K562 (cell line): ENCODE measurements around the gene SAMD4A. TPM values are rescaled to one million over a fixed set of nuclear protein-coding genes. Genes with fewer than 3 reads are reported as not detected.

ENCODE experiments used
- ESRRA ChIP-seq: fragments of 450-650 bp; IDR thresholded peaks from 2 replicates; pipeline ENCODE4 v1.6.1; 2014; ENCODE audit warnings: low read depth, mild to moderate bottlenecking, moderate library complexity, borderline replicate concordance
- ESRRB ChIP-seq: fragments of 250-450 bp; sonication (Bioruptor Pico); IDR thresholded peaks from 2 replicates; pipeline ENCODE4 v1.5.0; 2020; ENCODE audit warnings: mild to moderate bottlenecking, moderate library complexity, borderline replicate concordance
- FOXK1 ChIP-seq: sonication (generic); formaldehyde crosslinking; IDR thresholded peaks from 2 replicates; pipeline ENCODE4 v1.8.0; 2022; ENCODE audit warnings: missing genetic modification reagents, mild to moderate bottlenecking, borderline replicate concordance
- IFI16 ChIP-seq: fragments of 250-450 bp; sonication (Bioruptor Pico); IDR thresholded peaks from 2 replicates; pipeline ENCODE4 v2.1.2; 2022; ENCODE audit warnings: mild to moderate bottlenecking, inconsistent platforms
- KDM1A ChIP-seq, 2 experiments: fragments of 450-650 bp; IDR thresholded peaks; 2 replicates each; pipeline ENCODE4 v1.6.1; 2016; ENCODE audit warnings: mild to moderate bottlenecking in 2 of 2
- MEIS2 ChIP-seq: fragments of 450-650 bp; IDR thresholded peaks from 2 replicates; pipeline ENCODE4 v1.6.1; 2014; ENCODE audit warnings: mild to moderate bottlenecking; ENCODE audit not compliant: partially characterized antibody
- POLR2H ChIP-seq: IDR thresholded peaks from 2 replicates; pipeline ENCODE4 v1.6.1; 2016; ENCODE audit warnings: missing genetic modification characterization, low read depth, mild to moderate bottlenecking, control low read depth, missing compliant biosample characterization, moderate library complexity
- PRMT5 ChIP-seq: sonication (generic); formaldehyde crosslinking; IDR thresholded peaks from 2 replicates; pipeline ENCODE4 v1.5.0; 2020; ENCODE audit warnings: missing genetic modification reagents
- PURB ChIP-seq: sonication (generic); formaldehyde crosslinking; IDR thresholded peaks from 2 replicates; pipeline ENCODE4 v1.9.0; 2021; ENCODE audit warnings: low read depth, mild to moderate bottlenecking, missing genetic modification reagents
- RCOR1 ChIP-seq, 2 experiments: IDR thresholded peaks; 2 replicates each; pipeline ENCODE4 v1.6.1; 2012; ENCODE audit warnings: low read depth in 2 of 2, low read length in 2 of 2, borderline replicate concordance in 1 of 2, improper control_type of control experiment in 1 of 2
- SMC3 ChIP-seq: conservative IDR thresholded peaks from 2 replicates; pipeline ENCODE4 v1.6.1; 2011; ENCODE audit warnings: low read depth, low read length, improper control_type of control experiment; ENCODE audit not compliant: insufficient read depth
- SUPT5H ChIP-seq: fragments of 450-650 bp; IDR thresholded peaks from 2 replicates; pipeline ENCODE4 v1.6.1; 2016
- TEAD4 ChIP-seq, 2 experiments: sonication (generic) in 1 of 2; formaldehyde crosslinking in 1 of 2; IDR thresholded peaks; 2 replicates each; pipeline versions ENCODE4 v1.6.1 to v1.8.0; 2012 to 2022; ENCODE audit warnings: borderline replicate concordance in 1 of 2, inconsistent platforms in 1 of 2, low read length in 1 of 2, mild to moderate bottlenecking in 1 of 2, missing genetic modification reagents in 1 of 2
- ZNF354B ChIP-seq: fragments of 250-450 bp; sonication (Bioruptor Pico); IDR thresholded peaks from 2 replicates; pipeline ENCODE4 v1.4.0; 2020
- polyA plus RNA-seq, 8 experiments: library from polyadenylated mRNA; depleted of rRNA in 4 of 8; stranded (reverse) in 5 of 8; unstranded in 3 of 8; fragments of >200 nt; fragmentation: Nextera tagmentation in 2 of 8; fragmentation: Illumina TruSeq in 1 of 8; extraction: Ambion mirVana in 2 of 8; extraction: Trizol in 1 of 8; gene quantifications; 2 replicates each; pipeline versions ENCODE4 v1.2.1 to v1.2.3, GENCODE V29; 2011 to 2014; ENCODE audit warnings: inconsistent platforms in 1 of 8, missing spikeins in 1 of 8
- total RNA-seq, 7 experiments: library from RNA; depleted of rRNA in 6 of 7; stranded (reverse); fragments of >200 nt in 6 of 7; fragmentation: Illumina TruSeq in 2 of 7; extraction: Trizol in 2 of 7; gene quantifications; 2 replicates each; pipeline versions ENCODE4 v1.2.1 to v1.2.3, GENCODE V29; 2011 to 2021; ENCODE audit warnings: low replicate concordance in 1 of 7
- TF ChIP-seq, protein P1 (sequence below): fragments of 150-350 bp; conservative IDR thresholded peaks from 2 replicates; pipeline ENCODE4 v1.6.1; 2014; ENCODE audit warnings: low read length
- TF ChIP-seq, protein P2 (sequence below): sonication (generic); formaldehyde crosslinking; IDR thresholded peaks from 2 replicates; pipeline ENCODE4 v1.8.0; 2023; ENCODE audit warnings: missing genetic modification reagents, mild to moderate bottlenecking, borderline replicate concordance
- TF ChIP-seq, protein P3 (sequence below), 2 experiments: IDR thresholded peaks in 1 of 2; conservative IDR thresholded peaks in 1 of 2; 2 replicates each; pipeline ENCODE4 v1.6.1; 2016; ENCODE audit warnings: low read depth in 2 of 2, mild to moderate bottlenecking in 1 of 2, missing compliant biosample characterization in 1 of 2, missing genetic modification characterization in 1 of 2, moderate library complexity in 1 of 2

The SAMD4A gene
- total and polyA plus RNA-seq, 9 of the 15 experiments (the other 6 are each of a cell fraction or from before 2014, with no cell fraction given): 0.66 to 6.8 (median 3.3) TPM

DNA sequence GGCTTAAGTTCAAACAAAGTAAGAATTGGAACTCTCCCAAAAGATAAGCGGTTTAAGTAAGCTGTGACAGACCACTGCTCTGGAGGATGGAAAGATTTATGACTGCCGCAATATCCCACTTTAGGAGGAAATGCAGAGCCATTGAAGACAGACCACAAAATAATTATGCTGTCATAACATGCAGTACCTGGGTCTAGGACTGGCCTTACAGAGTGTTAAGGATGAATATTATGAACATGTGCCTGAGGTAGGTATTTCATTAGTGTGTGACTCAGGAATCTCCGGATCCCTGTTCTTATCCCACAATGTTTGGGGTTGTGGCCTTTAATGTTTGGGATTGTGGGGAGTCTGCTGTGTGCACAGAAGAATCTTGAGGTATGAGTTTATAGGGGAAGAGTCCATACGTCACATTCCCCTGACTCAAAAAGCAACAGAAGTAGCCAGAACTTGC lies 114.9 kb downstream of the SAMD4A start (continued):
- TF ChIP-seq, protein P1, sequence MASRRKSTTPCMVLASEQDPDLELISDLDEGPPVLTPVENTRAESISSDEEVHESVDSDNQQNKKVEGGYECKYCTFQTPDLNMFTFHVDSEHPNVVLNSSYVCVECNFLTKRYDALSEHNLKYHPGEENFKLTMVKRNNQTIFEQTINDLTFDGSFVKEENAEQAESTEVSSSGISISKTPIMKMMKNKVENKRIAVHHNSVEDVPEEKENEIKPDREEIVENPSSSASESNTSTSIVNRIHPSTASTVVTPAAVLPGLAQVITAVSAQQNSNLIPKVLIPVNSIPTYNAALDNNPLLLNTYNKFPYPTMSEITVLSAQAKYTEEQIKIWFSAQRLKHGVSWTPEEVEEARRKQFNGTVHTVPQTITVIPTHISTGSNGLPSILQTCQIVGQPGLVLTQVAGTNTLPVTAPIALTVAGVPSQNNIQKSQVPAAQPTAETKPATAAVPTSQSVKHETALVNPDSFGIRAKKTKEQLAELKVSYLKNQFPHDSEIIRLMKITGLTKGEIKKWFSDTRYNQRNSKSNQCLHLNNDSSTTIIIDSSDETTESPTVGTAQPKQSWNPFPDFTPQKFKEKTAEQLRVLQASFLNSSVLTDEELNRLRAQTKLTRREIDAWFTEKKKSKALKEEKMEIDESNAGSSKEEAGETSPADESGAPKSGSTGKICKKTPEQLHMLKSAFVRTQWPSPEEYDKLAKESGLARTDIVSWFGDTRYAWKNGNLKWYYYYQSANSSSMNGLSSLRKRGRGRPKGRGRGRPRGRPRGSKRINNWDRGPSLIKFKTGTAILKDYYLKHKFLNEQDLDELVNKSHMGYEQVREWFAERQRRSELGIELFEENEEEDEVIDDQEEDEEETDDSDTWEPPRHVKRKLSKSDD: no peak
- TF ChIP-seq, protein P2, sequence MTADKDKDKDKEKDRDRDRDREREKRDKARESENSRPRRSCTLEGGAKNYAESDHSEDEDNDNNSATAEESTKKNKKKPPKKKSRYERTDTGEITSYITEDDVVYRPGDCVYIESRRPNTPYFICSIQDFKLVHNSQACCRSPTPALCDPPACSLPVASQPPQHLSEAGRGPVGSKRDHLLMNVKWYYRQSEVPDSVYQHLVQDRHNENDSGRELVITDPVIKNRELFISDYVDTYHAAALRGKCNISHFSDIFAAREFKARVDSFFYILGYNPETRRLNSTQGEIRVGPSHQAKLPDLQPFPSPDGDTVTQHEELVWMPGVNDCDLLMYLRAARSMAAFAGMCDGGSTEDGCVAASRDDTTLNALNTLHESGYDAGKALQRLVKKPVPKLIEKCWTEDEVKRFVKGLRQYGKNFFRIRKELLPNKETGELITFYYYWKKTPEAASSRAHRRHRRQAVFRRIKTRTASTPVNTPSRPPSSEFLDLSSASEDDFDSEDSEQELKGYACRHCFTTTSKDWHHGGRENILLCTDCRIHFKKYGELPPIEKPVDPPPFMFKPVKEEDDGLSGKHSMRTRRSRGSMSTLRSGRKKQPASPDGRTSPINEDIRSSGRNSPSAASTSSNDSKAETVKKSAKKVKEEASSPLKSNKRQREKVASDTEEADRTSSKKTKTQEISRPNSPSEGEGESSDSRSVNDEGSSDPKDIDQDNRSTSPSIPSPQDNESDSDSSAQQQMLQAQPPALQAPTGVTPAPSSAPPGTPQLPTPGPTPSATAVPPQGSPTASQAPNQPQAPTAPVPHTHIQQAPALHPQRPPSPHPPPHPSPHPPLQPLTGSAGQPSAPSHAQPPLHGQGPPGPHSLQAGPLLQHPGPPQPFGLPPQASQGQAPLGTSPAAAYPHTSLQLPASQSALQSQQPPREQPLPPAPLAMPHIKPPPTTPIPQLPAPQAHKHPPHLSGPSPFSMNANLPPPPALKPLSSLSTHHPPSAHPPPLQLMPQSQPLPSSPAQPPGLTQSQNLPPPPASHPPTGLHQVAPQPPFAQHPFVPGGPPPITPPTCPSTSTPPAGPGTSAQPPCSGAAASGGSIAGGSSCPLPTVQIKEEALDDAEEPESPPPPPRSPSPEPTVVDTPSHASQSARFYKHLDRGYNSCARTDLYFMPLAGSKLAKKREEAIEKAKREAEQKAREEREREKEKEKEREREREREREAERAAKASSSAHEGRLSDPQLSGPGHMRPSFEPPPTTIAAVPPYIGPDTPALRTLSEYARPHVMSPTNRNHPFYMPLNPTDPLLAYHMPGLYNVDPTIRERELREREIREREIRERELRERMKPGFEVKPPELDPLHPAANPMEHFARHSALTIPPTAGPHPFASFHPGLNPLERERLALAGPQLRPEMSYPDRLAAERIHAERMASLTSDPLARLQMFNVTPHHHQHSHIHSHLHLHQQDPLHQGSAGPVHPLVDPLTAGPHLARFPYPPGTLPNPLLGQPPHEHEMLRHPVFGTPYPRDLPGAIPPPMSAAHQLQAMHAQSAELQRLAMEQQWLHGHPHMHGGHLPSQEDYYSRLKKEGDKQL (CRISPR knock-in tag): no peak
- TF ChIP-seq POLR2H (no peak), ESRRB (CRISPR knock-in tag) (no peak), PURB (CRISPR knock-in tag) (no peak), FOXK1 (CRISPR knock-in tag) (no peak), MEIS2 (peak; percentile 98), IFI16 (CRISPR knock-in tag) (no peak), TEAD4 (IDR thresholded peaks at IDR 0.05; ENCODE audit: low read length) (0 out of 2 replicates have a peak, but pooled peaks have one; percentile 24), TEAD4 (CRISPR knock-in tag; IDR thresholded peaks at IDR 0.05; ENCODE audit: borderline replicate concordance) (no peak), ESRRA (peak; percentile 53; the same call in 1 of the 2 replicates), ZNF354B (CRISPR knock-in tag) (no peak), SUPT5H (no peak), RCOR1 (IDR thresholded peaks at IDR 0.05; ENCODE audit: borderline replicate concordance in 1 of 2, low read depth in 2 of 2, low read length in 2 of 2) (peak in 1 of 2 experiments; percentile 76; a peak in 2 of 4 replicates), PRMT5 (CRISPR knock-in tag) (no peak), KDM1A (IDR thresholded peaks at IDR 0.05) (peak in 1 of 2 experiments; percentile 39; a peak in 1 of 4 replicates), SMC3 (no peak)
- TF ChIP-seq, protein P3, sequence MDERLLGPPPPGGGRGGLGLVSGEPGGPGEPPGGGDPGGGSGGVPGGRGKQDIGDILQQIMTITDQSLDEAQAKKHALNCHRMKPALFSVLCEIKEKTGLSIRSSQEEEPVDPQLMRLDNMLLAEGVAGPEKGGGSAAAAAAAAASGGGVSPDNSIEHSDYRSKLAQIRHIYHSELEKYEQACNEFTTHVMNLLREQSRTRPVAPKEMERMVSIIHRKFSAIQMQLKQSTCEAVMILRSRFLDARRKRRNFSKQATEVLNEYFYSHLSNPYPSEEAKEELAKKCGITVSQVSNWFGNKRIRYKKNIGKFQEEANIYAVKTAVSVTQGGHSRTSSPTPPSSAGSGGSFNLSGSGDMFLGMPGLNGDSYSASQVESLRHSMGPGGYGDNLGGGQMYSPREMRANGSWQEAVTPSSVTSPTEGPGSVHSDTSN (CRISPR knock-in tag; IDR thresholded peaks at IDR 0.05; ENCODE audit: low read depth): peak; percentile 43; the same call in 1 of the 2 replicates
- TF ChIP-seq, protein P3 (tag; conservative IDR thresholded peaks at IDR 0.05; ENCODE audit: low read depth): peak; percentile 91
